ENCODE results near the gene GORASP2. TPM values are rescaled to one million over a fixed set of nuclear protein-coding genes. Genes with fewer than 3 reads are reported as not detected.

Gene GORASP2
- total RNA-seq, 1 donor from 2014 or later: 39.1 TPM

DNA sequence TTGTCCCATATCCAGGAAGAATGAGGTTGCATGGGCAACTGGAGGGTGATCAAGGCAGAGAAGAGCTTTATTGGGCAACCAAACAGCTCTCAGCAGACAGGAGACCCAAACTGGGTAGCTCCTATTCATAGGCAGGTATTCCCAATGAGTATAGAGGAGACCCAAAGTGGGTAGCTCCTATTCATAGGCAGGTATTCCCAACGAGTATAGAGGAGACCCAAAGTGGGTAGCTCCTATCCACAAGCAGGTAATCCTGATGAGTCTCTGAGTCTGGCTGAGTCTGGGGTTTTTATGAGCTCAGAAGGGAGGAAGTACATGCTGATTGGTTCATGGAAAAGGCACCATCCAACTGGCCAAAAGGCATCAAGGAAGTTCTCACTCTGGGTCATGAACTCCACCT lies 5.3 kb upstream of the GORASP2 start:
- no peak for DNase-seq (ENCODE audit: low read depth)

DNA sequence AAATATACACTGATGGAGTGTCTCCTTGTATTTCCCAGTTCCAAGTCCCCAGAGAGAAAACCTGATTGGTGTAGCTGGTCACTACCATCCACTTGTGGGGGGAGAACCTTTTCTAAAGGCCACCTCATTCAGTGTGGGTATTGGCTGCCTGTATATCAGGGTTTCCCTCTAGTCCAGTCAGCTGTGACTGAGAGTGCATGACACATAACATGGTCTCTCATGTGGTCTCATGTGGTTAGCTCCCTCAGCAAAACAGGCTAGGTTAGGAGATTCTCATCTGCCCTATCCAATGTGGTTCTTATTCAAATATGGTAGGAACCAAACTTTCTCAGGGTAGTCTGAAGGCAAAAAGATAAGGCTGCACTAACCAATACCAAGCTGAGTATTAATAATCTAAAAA lies 4.1 kb upstream of the GORASP2 start:
- peak; percentile 20 for DNase-seq (ENCODE audit: low read depth)

DNA sequence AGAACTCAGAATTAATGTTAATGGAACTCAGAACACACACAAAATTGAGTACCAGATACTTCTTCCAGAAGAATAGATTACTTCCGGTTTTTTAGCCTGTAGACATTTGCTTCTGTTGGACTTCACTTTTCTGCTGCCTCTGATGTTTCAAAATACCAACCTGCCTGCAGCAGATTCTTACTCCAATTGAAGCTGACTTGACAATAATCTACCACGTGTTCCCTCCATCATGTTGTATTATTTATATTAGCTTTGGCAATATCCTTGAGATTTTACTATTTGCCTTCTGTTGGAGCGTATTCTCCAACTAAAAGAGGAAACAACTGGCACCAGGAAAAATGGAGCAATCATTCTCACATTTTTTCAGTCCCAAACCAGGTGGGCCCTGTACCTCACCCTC lies 3.1 kb upstream of the GORASP2 start:
- no peak for DNase-seq (ENCODE audit: low read depth)

DNA sequence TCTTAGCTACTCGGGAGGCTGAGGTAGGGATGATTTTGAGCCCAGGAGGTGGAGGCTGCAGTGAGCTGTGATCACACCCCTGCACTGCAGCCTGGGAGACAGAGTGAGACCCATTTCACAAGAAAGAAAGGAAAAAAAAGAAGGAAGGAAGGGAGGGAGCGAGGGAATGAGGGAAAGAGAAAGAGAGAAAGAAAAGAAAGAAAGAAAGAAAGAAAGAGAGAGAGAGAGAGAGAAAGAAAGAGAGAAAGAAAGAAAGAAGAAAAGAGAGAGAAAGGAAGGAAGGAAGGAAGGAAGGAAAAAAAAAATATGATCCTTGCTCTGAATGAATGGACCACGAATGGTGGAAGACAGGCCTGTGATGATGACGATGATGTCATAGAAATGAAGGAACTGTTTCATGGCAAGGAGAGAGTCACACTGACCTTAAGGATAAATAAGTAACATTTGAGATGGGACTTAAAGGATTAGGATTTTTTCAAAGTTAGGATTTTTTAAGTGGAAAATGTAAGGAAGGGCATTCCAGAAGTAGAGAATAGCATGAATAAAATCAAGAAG lies 2.2 kb upstream of the GORASP2 start:
- DNase-seq (ENCODE audit: low read depth): no peak

DNA sequence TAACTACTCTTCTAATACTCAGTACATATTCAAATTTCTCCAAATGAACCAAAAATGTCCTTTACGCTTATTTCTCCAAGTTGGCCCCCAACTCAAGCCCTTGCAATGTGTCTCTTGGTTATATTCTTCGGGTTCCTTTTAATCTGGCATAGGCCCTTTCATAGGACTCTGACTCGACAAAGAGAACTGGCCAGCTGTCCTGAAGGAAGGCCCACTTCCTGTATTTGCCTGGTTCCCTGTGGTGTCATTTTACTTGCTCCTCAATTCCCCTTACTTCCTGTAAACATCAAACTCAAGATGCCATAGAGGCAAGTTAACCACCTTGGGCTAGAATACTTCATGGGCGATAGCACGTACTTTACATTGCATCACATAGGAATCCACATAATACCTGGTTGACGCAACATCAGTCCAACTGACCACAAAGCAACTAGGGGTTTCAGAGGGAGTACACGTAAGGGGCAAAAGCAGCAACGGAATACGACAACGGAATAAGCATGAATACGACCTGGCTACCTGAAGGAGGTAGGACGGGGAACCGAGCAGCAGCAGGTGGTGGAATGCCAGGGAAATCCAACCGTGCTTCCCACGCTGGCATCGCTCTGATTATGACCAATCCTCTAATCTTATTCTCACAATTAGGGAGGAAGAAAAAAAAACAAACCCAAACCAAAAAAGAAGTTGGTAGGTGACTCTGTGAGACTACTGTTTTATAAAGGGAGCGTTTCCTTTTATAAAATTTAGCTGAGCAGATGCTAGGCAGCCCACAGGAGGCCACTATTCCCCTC lies 823 bp upstream of the GORASP2 start:
- DNase-seq (ENCODE audit: low read depth): peak; percentile 54

DNA sequence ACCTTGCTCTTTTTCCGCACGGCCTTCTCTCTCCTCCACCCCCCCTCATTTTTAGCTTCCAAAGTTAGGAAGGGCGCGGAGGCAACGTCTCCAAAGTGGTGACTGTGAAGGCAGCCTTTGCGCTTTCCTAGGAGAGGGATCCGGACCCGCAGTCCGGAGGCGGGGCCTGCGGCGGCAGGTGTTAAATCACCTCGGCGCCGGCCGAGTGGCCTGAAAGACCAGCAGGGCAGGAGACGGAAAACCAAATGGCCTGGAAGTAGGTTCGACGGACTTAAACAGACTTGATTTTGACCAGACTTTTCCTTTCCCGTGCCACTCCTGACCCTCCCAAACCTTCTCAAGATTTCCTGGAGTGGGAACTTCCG lies 615 bp downstream of the GORASP2 start:
- peak; percentile 41 for DNase-seq (ENCODE audit: low read depth)

DNA sequence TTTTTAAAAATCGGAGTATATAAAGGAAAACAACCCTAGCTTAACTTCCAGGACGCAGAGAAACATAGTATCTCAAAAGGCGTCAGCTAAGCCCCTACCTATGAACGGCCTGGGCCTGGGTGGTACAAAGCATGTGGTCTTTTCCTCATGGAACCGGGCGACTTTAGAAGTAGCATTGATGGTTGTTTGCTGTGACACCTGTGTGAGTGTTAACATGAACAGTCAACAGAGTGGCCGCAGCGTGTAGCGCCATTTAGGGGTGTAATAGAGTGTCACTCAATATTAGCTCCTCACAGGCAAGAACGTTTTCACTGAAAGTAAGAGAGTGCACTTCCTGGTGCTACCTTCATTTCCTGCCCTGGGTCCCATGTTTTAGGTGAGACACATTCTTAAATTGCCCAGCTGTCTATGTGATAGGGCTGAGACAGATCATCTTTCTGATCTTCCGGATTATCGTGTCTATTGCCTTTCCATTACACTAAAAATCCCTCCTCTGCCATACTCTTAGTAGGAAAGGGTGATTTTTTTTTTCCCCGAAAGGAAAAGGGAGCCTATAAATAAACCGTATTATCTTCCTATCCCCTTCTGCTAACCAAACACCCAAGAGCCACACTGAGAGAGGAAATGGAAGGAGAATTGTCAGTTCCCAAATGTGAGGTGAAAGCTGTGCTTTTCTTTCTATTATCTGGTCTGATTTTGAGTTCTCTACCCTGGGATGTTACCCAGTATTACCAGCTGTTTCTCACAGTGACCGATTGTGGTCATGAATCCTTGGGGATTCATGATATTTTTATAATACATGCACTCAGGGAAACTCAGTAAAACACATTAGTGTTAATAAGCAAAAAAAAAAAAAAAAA lies 1.3 kb downstream of the GORASP2 start:
- DNase-seq (ENCODE audit: low read depth): peak; percentile 66

DNA sequence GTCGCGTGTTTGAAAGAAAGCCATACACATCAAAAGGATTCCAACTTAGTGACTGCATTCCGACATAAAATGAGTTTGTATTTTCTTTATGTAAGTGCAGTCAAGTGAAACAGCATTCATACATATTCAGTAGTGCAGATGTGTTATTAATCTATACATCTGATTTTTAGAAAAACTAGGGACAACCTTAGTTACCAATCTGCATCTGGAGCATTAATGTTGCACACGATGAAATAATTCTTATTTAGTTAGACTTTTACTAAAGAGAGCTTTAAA lies 1.9 kb downstream of the GORASP2 start:
- peak; percentile 24 for DNase-seq (ENCODE audit: low read depth)

DNA sequence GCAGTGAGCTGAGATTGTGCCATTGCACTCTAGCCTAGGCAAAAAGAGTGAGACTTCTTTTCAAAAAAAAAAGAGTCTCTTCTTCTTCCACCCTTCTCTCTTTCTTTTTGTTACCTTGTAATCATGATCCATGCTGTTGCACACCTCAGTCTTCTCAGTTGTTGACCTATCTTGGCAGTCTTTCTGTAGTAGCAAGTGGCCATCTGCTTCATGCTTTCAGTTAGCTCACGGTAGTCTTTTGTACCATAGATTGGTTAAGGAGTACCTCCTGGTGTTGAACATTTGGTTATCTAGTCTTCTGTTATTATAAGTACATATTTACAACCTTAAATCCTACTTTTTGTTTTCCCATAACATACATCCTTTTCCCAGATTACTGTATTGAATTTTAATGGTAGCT lies 3.1 kb downstream of the GORASP2 start:
- DNase-seq (ENCODE audit: low read depth): no peak

DNA sequence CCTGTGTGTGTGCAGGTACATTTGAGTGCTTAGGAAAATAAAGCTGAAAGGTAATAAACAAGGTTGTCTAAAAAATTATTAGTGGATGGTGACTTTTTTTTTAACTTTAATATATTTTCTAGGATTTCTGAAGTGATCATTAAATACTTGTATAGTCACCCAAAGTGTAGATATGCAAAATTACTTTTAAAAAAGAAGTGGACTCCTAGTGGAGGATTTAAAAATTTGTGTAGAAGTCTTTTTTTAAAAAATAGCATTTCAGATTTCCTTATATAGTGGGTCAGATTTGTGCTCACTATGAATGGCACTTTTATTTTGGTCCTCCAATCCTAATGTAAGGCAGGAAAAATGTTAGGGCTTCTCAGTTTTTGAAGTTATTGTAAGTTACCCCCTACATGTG lies 3.9 kb downstream of the GORASP2 start:
- DNase-seq (ENCODE audit: low read depth): no peak

DNA sequence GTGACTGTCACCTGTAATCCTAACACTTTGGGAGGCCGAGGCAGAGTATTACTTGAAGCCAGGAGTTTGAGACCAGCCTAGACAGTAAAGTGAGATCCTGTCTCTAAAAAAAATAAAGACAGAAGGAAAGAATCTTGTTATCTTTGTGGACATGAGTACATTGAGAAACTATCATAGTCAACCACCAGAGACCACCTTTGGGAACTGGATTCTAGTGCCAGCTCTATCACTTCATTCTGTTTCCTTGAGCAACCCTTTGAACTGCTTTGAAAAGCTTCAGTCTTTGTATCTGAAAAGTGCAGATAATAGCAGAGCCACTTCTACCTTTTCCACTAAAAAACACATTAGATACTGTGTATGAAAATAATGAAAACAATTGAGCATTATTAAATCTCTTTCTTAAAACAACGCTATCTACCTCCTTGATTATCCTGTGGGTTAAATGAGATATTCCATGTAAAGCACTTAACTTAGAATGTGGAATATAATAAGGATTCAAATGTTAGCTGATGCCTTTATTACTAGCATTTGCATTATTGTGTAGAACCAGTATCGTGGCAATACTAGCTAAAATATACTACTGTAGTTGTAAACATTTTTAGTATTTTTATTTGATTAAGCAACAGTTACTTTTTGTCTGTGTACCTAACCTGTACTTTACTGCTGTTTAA lies 8.8 kb downstream of the GORASP2 start:
- DNase-seq (ENCODE audit: low read depth): no peak

DNA sequence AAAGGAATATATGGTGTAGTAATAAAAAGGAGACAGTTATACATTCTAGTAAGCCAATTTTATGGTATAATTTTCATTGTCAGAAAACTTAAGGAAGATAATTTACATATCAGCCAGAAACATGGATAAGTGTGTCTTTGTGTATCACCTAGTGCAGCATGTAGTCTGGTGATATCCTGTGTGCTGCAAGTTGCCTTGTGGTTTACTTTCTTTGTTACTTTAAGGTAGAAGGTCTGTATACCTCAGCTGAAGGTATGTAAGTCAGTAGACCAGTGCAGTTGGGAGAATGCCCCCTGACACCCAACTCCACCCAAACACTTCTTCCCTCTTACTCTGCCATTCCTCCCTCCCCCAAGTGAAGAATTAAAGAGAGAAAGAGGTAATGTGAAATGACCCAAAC lies 11.0 kb downstream of the GORASP2 start:
- no peak for DNase-seq (ENCODE audit: low read depth)

DNA sequence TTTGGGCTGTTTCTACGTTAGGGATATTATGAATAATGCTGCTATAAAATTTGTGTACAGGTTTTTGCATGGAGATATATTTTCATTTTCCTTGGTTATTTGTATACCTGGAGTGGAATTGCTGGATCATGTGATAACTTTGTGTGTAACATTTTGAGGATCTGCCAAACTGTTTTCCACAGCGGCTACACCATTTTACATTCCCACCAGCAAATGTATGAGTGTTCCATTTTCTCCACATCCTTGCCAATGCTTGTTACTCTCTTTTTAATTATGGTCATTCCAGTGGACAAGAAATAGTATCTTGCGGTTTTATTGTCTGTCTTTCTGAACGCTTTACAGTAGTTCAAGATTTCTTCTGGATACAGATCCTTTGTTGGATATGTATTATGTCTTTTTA lies 13.6 kb downstream of the GORASP2 start:
- DNase-seq (ENCODE audit: low read depth): no peak

DNA sequence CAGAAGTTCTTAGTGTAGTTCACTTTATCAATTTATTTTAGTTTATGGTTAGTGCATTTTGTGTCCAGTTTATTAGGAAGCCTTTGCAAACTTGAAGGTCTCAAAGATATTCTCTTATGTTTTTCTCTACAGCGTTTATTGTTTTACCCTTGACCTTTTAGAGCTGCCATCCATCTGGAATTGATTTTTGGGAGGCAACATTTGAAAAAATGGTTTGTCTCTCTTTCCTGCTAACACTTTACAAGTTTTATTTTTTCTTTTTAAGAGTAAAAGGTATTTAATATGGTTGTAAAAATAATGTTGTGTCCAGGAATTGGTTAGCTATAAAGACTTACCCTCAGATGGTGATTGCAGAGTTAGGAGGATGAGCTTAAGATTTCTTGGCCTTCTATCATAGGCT lies 14.0 kb downstream of the GORASP2 start:
- DNase-seq (ENCODE audit: low read depth): no peak

DNA sequence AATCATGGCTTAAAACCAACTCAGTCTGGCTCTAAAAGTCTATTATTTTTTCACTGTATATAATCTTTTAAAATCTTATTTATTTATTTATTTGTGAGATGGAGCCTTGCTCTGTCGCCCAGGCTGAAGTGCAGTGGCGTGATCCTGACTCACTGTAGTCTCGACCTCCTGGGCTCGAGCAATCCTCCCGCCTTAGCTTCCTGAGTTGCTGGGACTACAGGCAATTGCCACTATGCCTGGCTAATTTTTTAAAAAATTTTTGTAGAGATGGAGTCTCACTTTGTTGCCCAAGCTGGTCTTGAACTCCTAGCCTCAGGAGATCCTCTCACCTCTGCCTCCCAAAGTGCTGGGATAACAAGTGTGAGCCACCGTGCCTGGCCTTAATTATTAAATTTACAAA lies 14.5 kb downstream of the GORASP2 start:
- DNase-seq (ENCODE audit: low read depth): no peak

DNA sequence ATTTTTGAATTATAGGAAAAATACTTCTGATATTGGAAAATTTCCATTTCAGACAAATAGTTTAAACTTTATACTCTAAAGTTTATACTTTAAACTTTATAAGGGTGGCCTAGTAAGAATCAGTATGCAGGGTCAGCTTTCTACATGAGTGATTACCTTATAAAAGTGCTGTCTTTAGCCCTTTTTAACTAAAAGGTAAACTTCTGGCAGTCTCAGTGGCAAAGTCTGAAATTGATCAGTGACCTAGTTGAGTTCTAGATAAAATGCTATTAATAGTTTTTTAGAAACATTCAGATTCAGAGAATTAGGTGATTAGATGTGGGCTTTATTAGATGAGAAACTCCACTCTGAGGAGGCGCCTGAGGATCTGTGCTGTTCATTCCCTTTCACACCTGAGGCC lies 15.5 kb downstream of the GORASP2 start:
- DNase-seq (ENCODE audit: low read depth): no peak

DNA sequence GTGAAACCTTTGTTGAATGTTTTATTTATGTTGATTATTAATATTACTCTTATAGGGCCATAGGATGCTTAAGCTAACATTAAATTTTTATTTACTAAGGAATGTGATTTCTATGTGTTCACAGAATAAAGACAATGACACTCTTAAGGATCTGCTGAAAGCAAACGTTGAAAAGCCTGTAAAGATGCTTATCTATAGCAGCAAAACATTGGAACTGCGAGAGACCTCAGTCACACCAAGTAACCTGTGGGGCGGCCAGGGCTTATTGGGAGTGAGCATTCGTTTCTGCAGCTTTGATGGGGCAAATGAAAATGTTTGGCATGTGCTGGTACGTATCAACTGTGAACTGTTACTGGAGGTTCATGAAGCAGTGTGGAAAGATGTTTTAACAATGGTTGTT lies 20.4 kb downstream of the GORASP2 start:
- no peak for DNase-seq (ENCODE audit: low read depth)

DNA sequence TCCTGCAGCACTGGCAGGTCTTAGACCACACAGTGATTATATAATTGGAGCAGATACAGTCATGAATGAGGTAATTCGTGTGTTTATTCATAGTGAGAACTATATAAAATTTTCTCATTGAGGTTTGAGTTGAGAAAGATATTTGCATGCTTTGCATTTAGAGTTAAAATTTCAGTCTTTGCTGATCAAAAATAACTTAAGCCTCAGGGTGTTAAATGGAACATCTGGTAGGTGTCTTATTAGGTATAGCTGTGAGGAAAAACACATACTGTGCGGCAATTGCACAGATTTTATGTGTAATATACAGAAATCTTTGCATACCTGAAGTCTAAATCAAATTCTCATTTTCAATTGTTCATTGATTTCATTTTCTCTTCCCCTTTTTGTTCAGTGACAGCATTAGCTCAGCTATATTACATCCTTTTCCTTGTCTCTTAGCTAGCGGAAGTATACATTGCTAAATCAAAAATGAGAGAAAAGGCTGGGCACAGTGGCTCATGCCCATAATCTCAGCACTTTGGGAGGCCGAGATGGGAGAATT lies 21.2 kb downstream of the GORASP2 start:
- DNase-seq (ENCODE audit: low read depth): no peak

DNA sequence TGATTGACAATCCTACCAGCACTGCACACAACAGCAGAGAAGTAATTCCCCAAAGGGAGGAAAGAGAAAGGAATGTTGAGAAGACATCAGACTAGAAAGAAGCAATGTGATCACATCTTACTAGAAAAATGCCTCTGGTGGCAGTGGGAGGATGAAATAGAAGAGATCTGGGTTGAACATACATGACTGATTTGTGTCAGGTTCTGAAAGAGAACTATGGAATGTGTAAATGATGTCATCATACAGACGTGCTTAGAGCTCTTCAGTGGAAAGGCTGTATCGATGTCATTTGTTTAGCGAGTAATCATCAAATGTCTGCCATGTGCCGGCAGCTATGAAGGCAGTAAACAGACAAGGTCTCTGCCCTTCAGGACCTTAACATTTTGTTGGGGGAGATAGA lies 24.9 kb downstream of the GORASP2 start:
- DNase-seq (ENCODE audit: low read depth): no peak

DNA sequence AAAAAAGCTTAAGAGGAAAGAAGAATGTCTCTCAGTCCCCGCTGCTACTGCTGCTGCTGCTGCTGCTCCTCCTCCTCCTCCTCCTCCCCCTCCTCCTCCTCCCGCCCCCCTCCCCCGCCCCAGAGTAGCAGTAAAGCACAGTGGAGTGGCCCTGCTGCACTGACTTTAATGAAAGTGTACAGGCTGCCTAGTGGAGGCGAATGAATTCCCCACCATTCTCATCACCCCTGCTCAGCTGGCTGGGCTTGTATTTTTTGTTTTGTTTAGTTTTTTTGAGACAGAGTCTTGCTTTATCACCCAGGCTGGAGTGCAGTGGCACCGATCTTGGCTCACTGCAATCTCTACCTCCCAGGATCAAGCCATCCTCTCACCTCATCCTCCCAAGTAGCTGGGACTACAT lies 34.3 kb downstream of the GORASP2 start:
- DNase-seq (ENCODE audit: low read depth): no peak

DNA sequence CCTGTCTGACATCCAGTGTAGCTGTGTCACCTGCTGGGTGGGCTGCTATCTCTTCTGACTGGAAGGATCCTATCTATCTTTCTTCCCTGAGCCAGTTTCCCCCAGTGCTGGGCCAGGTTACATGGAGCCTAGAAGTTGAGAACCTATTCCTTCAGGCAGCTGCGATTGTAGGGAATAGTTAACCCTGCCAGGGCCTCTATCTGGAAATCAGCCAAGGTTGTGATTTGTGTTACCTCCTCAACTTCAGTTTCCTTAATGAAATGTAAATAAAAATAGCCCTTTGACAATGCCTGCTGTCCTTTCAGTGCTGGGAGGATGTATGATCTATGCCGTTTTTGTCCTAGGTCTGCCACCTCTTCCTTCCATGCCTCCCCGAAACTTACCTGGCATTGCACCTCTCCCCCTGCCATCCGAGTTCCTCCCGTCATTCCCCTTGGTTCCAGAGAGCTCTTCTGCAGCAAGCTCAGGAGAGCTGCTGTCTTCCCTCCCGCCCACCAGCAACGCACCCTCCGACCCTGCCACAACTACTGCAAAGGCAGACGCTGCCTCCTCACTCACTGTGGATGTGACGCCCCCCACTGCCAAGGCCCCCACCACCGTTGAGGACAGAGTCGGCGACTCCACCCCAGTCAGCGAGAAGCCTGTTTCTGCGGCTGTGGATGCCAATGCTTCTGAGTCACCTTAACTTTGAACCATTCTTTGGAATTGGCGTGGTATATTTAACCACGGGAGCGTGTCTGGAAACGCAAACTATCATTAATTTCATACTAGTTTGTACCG lies 36.6 kb downstream of the GORASP2 start:
- DNase-seq (ENCODE audit: low read depth): peak; percentile 14
